Stimulated activated CD8-positive, alpha-beta memory T cell treated with anti-CD3 and anti-CD28 coated beads, Interleukin-7, amount 100 ng/mL, for 1 hour (primary cell): ENCODE measurements around the gene ZNF618.

Source experiments
- DNase-seq, 2 donors: peaks; one replicate each; pipeline ENCODE4 v3.0.0-alpha.2; 2020; ENCODE audit warnings: low read depth in 2 of 2

ZNF618 gene

DNA sequence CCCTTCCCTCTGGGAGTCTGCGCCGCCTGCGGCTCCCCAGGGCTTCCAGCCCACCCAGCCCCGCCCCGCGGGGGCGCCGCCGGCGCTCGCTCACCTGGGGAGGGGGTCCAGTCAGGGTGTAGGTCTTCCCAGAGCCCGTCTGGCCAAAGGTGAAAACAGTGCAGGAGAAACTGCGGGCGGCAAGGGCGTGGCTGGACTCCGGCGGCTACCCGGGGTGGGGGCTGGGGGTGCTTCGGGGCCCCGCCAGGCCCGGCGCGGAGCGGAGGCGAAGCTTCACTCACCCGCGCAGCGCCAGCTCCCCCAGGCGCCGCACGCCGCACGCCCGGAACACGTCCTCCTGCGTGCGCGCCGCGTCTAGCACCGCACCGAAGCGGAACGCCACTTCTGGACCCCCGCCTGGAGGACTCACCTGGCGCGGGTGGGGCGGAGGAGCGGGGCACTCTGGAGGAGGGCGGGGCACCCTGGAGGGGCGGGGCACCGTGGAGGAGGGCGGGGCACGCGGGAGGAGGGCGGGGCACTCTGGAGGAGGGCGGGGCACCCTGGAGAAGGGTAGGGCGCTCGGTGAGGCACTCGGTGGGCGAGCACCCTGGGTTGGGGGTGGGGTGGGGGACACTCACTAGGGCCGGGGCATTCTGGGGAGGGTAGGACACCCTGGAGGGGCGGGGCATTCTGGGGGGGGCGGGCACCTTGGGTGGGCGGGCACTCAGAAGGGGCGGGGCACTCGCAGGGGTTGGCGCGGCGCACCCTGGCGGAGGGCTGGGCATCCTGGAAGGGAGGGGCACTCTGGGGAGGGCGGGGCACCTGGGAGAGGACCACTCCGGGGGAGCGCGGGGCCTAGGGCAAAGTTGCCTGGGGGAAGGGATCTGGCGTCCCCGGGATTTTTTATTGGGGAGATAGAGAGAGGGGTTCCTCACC, 222.2 kb downstream of the ZNF618 start:
- no peak for DNase-seq

- DNase-seq = no peak
Observed at GRCh38 chr9:114098936-114099668, 223.0 kb downstream of the ZNF618 start, which contains the start of gene KIF12. Gene KIF12 (minus strand): TSS chr9:114099292. CDS start chr9:114099276, 16 bp downstream.

DNA sequence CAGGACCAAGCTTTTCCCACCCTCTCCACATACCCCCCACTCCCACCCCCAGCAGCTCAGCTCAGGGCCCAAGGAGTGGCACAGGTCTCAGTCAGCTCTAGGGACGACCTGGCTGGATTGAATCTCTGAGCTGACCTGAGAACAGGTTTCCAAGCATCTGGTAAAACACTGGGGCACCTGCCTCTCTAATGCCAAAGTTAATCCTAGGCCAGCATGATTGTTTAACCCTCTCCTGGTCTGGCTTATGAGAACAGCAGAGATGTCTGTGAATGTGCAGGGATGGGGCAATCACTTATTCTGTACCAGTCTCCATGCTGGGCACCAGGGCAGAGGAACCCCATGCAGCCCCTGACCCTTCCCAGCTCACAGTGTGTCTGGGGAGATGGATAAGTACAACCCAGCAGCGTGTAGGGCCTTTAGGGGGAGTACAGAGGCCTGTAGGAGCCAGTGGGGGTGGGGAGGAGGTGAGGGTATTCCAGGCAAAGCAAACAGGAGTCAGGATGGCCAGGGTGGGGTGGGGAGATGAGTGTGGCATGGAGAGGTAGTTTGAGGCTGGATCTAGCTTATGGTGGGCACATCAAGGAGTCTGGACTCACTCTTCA, 223.7 kb downstream of the ZNF618 start:
- DNase-seq = no peak

- no peak for DNase-seq
Observed at GRCh38 chr9:114100536-114100935, 224.4 kb downstream of the ZNF618 start.

DNA sequence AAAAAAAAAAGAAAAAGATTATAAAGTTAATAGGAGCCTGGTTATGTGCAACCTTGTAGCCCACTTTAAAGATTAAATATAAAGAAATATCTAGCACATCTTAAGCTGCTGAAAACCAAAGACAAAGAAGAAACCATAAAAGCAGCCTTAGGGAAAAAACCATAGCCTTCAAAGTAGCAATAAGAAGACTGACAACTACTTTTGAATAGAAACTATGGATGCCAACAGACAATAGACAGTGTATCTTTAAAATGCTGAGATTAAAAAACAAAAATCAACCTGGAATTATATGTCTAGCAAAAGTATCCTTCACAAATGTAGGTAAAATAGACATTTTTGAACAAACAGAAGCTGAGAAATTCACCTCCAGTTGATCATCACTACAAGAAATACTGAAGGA, 226.4 kb downstream of the ZNF618 start:
- DNase-seq = no peak

DNA sequence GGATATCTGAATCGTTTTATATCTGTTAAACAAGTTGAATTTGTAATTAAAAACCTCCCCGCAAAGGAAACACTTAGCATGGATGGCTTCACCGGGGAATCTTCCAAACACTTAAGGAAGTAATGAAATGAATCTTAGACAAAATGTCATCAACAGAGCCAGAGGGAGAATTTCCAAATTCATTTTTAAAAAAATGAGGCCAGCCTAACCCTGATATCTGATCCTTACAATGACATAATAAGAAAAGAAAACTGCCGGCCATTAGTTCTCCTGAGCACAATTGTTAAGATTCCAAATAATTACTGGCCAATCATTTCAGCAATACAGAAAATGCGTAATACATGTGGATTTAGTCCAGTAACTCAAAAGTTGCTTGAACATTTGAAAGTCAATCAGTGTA, 229.1 kb downstream of the ZNF618 start:
- DNase-seq = no peak
